ENCODE results near the gene GDF3. TPM values are rescaled to one million over a fixed set of nuclear protein-coding genes. Genes with fewer than 3 reads are reported as not detected.

GDF3 gene
- total and polyA plus RNA-seq, 2 donors (not counting 1 experiment from before 2014, with no cell fraction given): not detected

DNA sequence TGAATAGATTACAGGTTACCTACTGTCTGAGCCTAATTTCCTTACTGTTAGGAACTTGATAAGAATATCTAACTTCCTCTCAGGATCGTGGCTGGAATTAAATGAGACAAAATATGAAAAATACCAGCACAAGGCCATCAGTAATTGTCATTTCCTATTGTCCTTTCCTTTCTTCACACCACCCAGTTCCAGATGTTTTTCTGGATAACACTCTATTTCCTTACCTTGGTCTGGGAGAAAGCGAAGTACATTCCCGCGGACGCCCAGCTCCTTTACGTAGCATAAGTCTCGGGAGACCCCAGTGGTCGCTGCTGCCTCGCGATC, 376 bp downstream of the GDF3 start:
- Histone ChIP-seq H2AFZ (ENCODE audit: insufficient read depth, low read depth, low read length, poor library complexity, severe bottlenecking) (no peak overlapping the region), H3K9ac (ENCODE audit: low read length) (no peak overlapping the region), H3K36me3 (replicated peaks in 1 of 2; ENCODE audit: control extremely low read depth in 1 of 2, control insufficient read depth in 1 of 2, extremely low read depth in 1 of 2, insufficient read depth in 2 of 2, low read length in 1 of 2) (no peaks in the 10 kb centered on the region), H3K4me3 (ENCODE audit: control extremely low read depth in 1 of 5, extremely low read depth in 1 of 5, insufficient read depth in 1 of 5, low read depth in 2 of 5, low read length in 4 of 5) (no peak overlapping the region), H3K4me2 (replicated peaks; ENCODE audit: low read depth, low read length, poor library complexity, severe bottlenecking) (no peak overlapping the region), H3K27me3 (replicated peaks in 1 of 4; ENCODE audit: control extremely low read depth in 1 of 4, control insufficient read depth in 3 of 4, insufficient read depth in 4 of 4, low read length in 3 of 4) (peaks cover 0 to 4% (median 2%) of the 10 kb centered on the region in 4 experiments), H3K9me3 (ENCODE audit: control extremely low read depth in 1 of 3, control insufficient read depth in 2 of 3, insufficient read depth in 1 of 3, low read length in 2 of 3) (no peaks in the 10 kb centered on the region), H3K4me1 (ENCODE audit: control insufficient read depth in 2 of 2, insufficient read depth in 2 of 2, low read length in 2 of 2) (peaks cover 5 to 10% of the 10 kb centered on the region in 2 donors), H3K79me2 (ENCODE audit: control insufficient read depth, insufficient read depth, low read length) (no peaks in the 10 kb centered on the region), H4K20me1 (ENCODE audit: control insufficient read depth, insufficient read depth, low read length, poor library complexity, severe bottlenecking) (no peaks in the 10 kb centered on the region), H3K27ac (ENCODE audit: low read length in 2 of 2) (no peak overlapping the region)
- no peak overlapping the region for H3K4me3 Mint-ChIP-seq
- no peaks in the 10 kb centered on the region for H3K9me3 Mint-ChIP-seq (ENCODE audit: insufficient read depth)
- 19% methylated on average over 9 of the region's 10 CpGs for WGBS (ENCODE audit: insufficient coverage)
- no peak for ATAC-seq (ENCODE audit: low read depth)
- ChIA-PET CTCF (no interaction called here), POLR2A (no interaction called here)
- peaks cover 20% of the 10 kb centered on the region for H3K27me3 Mint-ChIP-seq
- intact Hi-C loops (cut with micrococcal nuclease): no loop called here
- H3K27ac Mint-ChIP-seq: no peak overlapping the region
- TF ChIP-seq, protein P1, sequence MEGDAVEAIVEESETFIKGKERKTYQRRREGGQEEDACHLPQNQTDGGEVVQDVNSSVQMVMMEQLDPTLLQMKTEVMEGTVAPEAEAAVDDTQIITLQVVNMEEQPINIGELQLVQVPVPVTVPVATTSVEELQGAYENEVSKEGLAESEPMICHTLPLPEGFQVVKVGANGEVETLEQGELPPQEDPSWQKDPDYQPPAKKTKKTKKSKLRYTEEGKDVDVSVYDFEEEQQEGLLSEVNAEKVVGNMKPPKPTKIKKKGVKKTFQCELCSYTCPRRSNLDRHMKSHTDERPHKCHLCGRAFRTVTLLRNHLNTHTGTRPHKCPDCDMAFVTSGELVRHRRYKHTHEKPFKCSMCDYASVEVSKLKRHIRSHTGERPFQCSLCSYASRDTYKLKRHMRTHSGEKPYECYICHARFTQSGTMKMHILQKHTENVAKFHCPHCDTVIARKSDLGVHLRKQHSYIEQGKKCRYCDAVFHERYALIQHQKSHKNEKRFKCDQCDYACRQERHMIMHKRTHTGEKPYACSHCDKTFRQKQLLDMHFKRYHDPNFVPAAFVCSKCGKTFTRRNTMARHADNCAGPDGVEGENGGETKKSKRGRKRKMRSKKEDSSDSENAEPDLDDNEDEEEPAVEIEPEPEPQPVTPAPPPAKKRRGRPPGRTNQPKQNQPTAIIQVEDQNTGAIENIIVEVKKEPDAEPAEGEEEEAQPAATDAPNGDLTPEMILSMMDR (IDR thresholded peaks at IDR 0.05): no peak
- no peak for TF ChIP-seq EZH2 (IDR thresholded peaks at IDR 0.05; ENCODE audit: borderline replicate concordance, insufficient read depth, low read depth, low read length, poor library complexity, severe bottlenecking)
- H3K4me1 Mint-ChIP-seq: peaks cover 10% of the 10 kb centered on the region
- no peak for DNase-seq

DNA sequence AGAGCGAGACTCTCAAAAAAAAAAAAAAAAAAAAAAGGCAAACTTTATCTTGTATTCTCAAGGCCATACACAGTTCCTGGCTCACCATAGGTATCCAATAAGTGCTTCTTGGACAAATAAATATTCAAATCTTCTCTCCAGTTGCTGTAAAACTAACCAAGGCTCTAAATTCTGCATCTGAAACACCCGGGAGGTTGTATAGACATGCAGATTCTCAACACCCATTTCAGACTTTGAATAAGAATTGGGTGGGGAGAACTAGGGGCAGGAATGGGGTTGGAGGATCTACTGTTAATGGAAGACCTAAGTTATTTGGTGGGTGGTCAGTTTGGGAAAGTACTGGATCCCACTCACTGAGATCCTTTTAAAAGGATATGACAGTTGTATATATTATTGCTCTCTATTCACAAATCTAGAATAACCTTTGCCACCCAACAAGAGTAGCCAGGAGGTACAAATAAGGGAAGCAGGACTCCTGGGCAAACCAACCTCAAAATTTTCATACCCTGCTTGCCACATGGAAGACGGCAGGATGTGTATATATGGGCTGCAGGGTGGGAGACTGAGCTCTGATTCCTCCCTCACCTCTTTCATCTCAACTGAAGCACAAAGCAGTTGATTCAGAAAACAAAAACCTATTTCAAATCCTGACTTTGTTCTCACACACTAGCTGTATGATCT, 879 bp downstream of the GDF3 start:
- ATAC-seq (ENCODE audit: low read depth): no peak
- no peak overlapping the region for H3K27ac Mint-ChIP-seq
- no peak overlapping the region for H3K9ac ChIP-seq (ENCODE audit: low read length)

More for the DNA sequence above, 879 bp downstream of the GDF3 start:
- peaks cover 10% of the 10 kb centered on the region for H3K4me1 Mint-ChIP-seq
- H3K4me3 Mint-ChIP-seq: no peak overlapping the region
- H3K27me3 Mint-ChIP-seq: peaks cover 20% of the 10 kb centered on the region
- peaks cover 0 to 4% (median 2%) of the 10 kb centered on the region in 4 experiments for H3K27me3 ChIP-seq (replicated peaks in 1 of 4; ENCODE audit: control extremely low read depth in 1 of 4, control insufficient read depth in 3 of 4, insufficient read depth in 4 of 4, low read length in 3 of 4)
- no peak overlapping the region for H3K4me2 ChIP-seq (replicated peaks; ENCODE audit: low read depth, low read length, poor library complexity, severe bottlenecking)
- H3K36me3 ChIP-seq (replicated peaks in 1 of 2; ENCODE audit: control extremely low read depth in 1 of 2, control insufficient read depth in 1 of 2, extremely low read depth in 1 of 2, insufficient read depth in 2 of 2, low read length in 1 of 2): no peaks in the 10 kb centered on the region
- H3K4me1 ChIP-seq (ENCODE audit: control insufficient read depth in 2 of 2, insufficient read depth in 2 of 2, low read length in 2 of 2): peaks cover 5 to 10% of the 10 kb centered on the region in 2 donors
- no peaks in the 10 kb centered on the region for H3K79me2 ChIP-seq (ENCODE audit: control insufficient read depth, insufficient read depth, low read length)
- intact Hi-C loops (cut with micrococcal nuclease): no loop called here
- DNase-seq: no peak
- ChIA-PET CTCF (no interaction called here), POLR2A (no interaction called here)
- TF ChIP-seq, protein P1 (IDR thresholded peaks at IDR 0.05): no peak
- TF ChIP-seq EZH2 (IDR thresholded peaks at IDR 0.05; ENCODE audit: borderline replicate concordance, insufficient read depth, low read depth, low read length, poor library complexity, severe bottlenecking): no peak
- WGBS (ENCODE audit: insufficient coverage): 100% methylated on average over 1 of the region's 3 CpGs
- no peak overlapping the region for H3K4me3 ChIP-seq (ENCODE audit: control extremely low read depth in 1 of 5, extremely low read depth in 1 of 5, insufficient read depth in 1 of 5, low read depth in 2 of 5, low read length in 4 of 5)
- H3K27ac ChIP-seq (ENCODE audit: low read length in 2 of 2): no peak overlapping the region
- no peak overlapping the region for H2AFZ ChIP-seq (ENCODE audit: insufficient read depth, low read depth, low read length, poor library complexity, severe bottlenecking)
- no peaks in the 10 kb centered on the region for H3K9me3 ChIP-seq (ENCODE audit: control extremely low read depth in 1 of 3, control insufficient read depth in 2 of 3, insufficient read depth in 1 of 3, low read length in 2 of 3)
- H3K9me3 Mint-ChIP-seq (ENCODE audit: insufficient read depth): no peaks in the 10 kb centered on the region
- H4K20me1 ChIP-seq (ENCODE audit: control insufficient read depth, insufficient read depth, low read length, poor library complexity, severe bottlenecking): no peaks in the 10 kb centered on the region
